ENCODE results near the gene FLNB. TPM values are rescaled to one million over a fixed set of nuclear protein-coding genes. Genes with fewer than 3 reads are reported as not detected.

Gene FLNB
- total RNA-seq, 1 experiment from 2014 or later: 41.2 TPM

DNA sequence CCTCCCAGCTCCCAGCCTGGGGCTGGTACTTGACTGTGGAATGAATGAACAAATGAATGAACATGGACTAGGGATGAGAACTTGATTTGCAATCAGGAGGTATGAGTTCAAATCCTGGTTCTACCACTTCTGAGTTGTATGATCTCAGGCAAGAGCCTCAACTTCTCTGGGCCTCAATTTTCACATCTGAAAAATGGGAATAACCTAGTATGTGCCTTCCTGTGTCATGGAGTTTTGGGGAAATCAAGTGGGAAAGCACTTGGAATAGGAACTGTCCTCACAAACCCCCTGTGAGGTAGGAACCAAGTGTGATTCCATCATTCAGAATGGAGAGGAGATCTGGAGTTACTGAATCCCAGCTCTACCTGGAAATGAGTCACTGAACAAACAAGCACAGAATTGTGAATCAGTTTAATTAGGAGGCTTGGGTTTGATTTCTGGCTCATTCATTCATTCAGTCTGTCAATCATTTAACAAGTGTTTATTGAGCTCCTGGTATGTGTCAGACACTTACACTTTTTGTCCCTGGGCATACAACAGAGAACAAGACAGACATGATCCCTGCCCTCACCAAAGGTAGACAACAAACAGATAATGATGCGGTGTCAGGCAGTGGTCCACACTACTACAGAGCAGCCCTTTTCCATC lies 172.8 kb downstream of the FLNB start:
- POLR2A ChIA-PET (ENCODE audit: low non-redundant PET): no interaction called here
- BruUV-seq (replicated peaks): no TSS peak
- H3K4me1 ChIP-seq (ENCODE audit: insufficient read depth, low read length, poor library complexity, severe bottlenecking): no peaks in the 10 kb centered on the region
- H3K4me3 ChIP-seq (ENCODE audit: low read depth, low read length, poor library complexity, severe bottlenecking): no peak overlapping the region
- H3K27me3 ChIP-seq (replicated peaks; ENCODE audit: insufficient read depth, low read depth, low read length, poor library complexity): no peaks in the 10 kb centered on the region
- no peaks in the 10 kb centered on the region for H3K36me3 ChIP-seq (ENCODE audit: insufficient read depth, low read length, poor library complexity, severe bottlenecking)
- no peak overlapping the region for H3K27ac ChIP-seq (ENCODE audit: low read depth, low read length, poor library complexity, severe bottlenecking)
- intact Hi-C loops (cut with micrococcal nuclease; ENCODE audit: unreplicated experiment): no loop called here
- TF ChIP-seq EZH2 (IDR thresholded peaks at IDR 0.05; ENCODE audit: borderline replicate concordance, low read depth, low read length, poor library complexity, severe bottlenecking): no peak
- no peak for TF ChIP-seq CTCF (conservative IDR thresholded peaks at IDR 0.05; ENCODE audit: low read depth, low read length)
- no peak for DNase-seq (ENCODE audit: low spot score)
- no peaks in the 10 kb centered on the region for H3K9me3 ChIP-seq (ENCODE audit: low read depth, low read length, poor library complexity, severe bottlenecking)
- CTCF ChIA-PET: no interaction called here

DNA sequence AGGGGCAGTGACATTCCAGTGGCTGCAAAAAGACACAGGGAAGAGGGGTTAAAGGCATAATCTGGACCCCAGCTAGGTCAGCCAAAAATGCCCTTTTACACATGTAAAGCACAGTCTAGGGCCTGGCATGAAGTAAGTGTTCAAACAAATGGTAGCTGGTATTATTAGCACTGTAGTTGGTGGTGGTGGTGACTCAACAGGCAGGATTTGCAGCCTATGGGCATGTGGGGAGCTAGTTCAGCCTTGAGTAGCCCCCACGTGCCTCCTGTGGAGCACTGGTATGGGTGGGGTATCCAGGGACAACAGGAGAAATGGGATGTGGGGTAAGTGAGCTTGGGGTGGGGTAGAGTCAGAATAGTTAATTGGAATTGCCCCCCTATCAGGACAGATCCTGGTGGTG lies 175.0 kb downstream of the FLNB start:
- no peak overlapping the region for H3K4me3 ChIP-seq (ENCODE audit: low read depth, low read length, poor library complexity, severe bottlenecking)
- peaks cover 5% of the 10 kb centered on the region for H3K4me1 ChIP-seq (ENCODE audit: insufficient read depth, low read length, poor library complexity, severe bottlenecking)
- intact Hi-C loops (cut with micrococcal nuclease; ENCODE audit: unreplicated experiment): no loop called here
- TF ChIP-seq CTCF (conservative IDR thresholded peaks at IDR 0.05; ENCODE audit: low read depth, low read length): no peak
- no peak for TF ChIP-seq EZH2 (IDR thresholded peaks at IDR 0.05; ENCODE audit: borderline replicate concordance, low read depth, low read length, poor library complexity, severe bottlenecking)
- POLR2A ChIA-PET (ENCODE audit: low non-redundant PET): no interaction called here
- CTCF ChIA-PET: interaction anchor here (1.3 kb wide), 1 partner anchor 123 kb away, joined by 4 read pairs; the partner anchor contains the start of genes HTD2 and RPP14
- H3K27me3 ChIP-seq (replicated peaks; ENCODE audit: insufficient read depth, low read depth, low read length, poor library complexity): no peaks in the 10 kb centered on the region
- H3K27ac ChIP-seq (ENCODE audit: low read depth, low read length, poor library complexity, severe bottlenecking): no peak overlapping the region
- BruUV-seq (replicated peaks): no TSS peak
- no peak for DNase-seq (ENCODE audit: low spot score)
- H3K9me3 ChIP-seq (ENCODE audit: low read depth, low read length, poor library complexity, severe bottlenecking): no peaks in the 10 kb centered on the region
- no peaks in the 10 kb centered on the region for H3K36me3 ChIP-seq (ENCODE audit: insufficient read depth, low read length, poor library complexity, severe bottlenecking)

GRCh38 chr3:58183891-58184290 lies 175.7 kb downstream of the FLNB start:
- no peak for DNase-seq (ENCODE audit: low spot score)
- intact Hi-C loops (cut with micrococcal nuclease; ENCODE audit: unreplicated experiment): no loop called here
- peaks cover 6% of the 10 kb centered on the region for H3K4me1 ChIP-seq (ENCODE audit: insufficient read depth, low read length, poor library complexity, severe bottlenecking)
- H3K27me3 ChIP-seq (replicated peaks; ENCODE audit: insufficient read depth, low read depth, low read length, poor library complexity): no peaks in the 10 kb centered on the region
- POLR2A ChIA-PET (ENCODE audit: low non-redundant PET): no interaction called here
- H3K36me3 ChIP-seq (ENCODE audit: insufficient read depth, low read length, poor library complexity, severe bottlenecking): no peaks in the 10 kb centered on the region
- BruUV-seq (replicated peaks): no TSS peak
- H3K4me3 ChIP-seq (ENCODE audit: low read depth, low read length, poor library complexity, severe bottlenecking): no peak overlapping the region
- CTCF ChIA-PET: interaction anchor here (1.3 kb wide), 1 partner anchor 122 kb away, joined by 4 read pairs; the partner anchor contains the start of genes HTD2 and RPP14
- H3K27ac ChIP-seq (ENCODE audit: low read depth, low read length, poor library complexity, severe bottlenecking): no peak overlapping the region
- H3K9me3 ChIP-seq (ENCODE audit: low read depth, low read length, poor library complexity, severe bottlenecking): no peaks in the 10 kb centered on the region
- TF ChIP-seq EZH2 (IDR thresholded peaks at IDR 0.05; ENCODE audit: borderline replicate concordance, low read depth, low read length, poor library complexity, severe bottlenecking): no peak

All from A673 (cell line).